Breast epithelium (tissue), 3 donors: ENCODE measurements around the gene SOX13.

ENCODE experiments used
- POLR2AphosphoS5 ChIP-seq, 3 donors: sonication (generic); formaldehyde crosslinking; IDR thresholded peaks; one replicate each; pipeline ENCODE4 v1.6.1; 2017; ENCODE audit warnings: antibody characterized with exemption in 3 of 3
- TF ChIP-seq, protein P1 (sequence below), 3 donors: fragments of 450-650 bp; IDR thresholded peaks; one replicate each; pipeline ENCODE4 v1.5.1; 2016 to 2017; ENCODE audit warnings: antibody characterized with exemption in 3 of 3, mild to moderate bottlenecking in 3 of 3, moderate library complexity in 3 of 3

DNA sequence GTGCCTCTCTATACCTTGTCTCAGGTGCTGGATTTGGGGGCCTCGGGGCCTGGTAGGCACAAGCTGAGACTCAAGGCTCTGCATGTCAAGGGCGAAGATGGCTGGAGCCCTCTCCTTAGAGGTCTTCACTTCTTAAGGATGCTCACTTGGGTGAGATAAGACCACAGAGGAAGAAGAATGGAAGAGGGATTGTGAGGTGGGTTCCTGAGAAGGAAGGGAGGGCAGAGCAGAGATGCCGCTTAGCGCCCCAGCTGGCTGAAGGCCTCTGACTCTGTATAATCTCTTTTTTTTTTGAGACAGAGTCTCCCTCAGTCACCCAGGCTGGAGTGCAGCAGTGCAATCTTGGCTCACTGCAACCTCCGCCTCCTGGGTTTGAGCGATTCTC is 32.2 kb downstream of the SOX13 start:
- TF ChIP-seq, protein P1, sequence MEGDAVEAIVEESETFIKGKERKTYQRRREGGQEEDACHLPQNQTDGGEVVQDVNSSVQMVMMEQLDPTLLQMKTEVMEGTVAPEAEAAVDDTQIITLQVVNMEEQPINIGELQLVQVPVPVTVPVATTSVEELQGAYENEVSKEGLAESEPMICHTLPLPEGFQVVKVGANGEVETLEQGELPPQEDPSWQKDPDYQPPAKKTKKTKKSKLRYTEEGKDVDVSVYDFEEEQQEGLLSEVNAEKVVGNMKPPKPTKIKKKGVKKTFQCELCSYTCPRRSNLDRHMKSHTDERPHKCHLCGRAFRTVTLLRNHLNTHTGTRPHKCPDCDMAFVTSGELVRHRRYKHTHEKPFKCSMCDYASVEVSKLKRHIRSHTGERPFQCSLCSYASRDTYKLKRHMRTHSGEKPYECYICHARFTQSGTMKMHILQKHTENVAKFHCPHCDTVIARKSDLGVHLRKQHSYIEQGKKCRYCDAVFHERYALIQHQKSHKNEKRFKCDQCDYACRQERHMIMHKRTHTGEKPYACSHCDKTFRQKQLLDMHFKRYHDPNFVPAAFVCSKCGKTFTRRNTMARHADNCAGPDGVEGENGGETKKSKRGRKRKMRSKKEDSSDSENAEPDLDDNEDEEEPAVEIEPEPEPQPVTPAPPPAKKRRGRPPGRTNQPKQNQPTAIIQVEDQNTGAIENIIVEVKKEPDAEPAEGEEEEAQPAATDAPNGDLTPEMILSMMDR (IDR thresholded peaks at IDR 0.05), result no peak
- TF ChIP-seq POLR2AphosphoS5 (IDR thresholded peaks at IDR 0.05), result no peak
